A549 (cell line): ENCODE measurements around the gene PPP4R2. TPM values are rescaled to one million over a fixed set of nuclear protein-coding genes. Genes with fewer than 3 reads are reported as not detected.
"Not testable (repeated sequence)": the region's sequence is repeated elsewhere in the genome, so short reads cannot be mapped to it uniquely, and the experiment has no call there.

ENCODE experiments used
- ATAC-seq, 2 experiments: fragments of 200-7000 bp in 1 of 2; fragments of >200 bp in 1 of 2; cut with Nextera tagmentation in 1 of 2; cut with Tn5 transposase in 1 of 2; 3 replicates each; pipeline versions ENCODE4 v1.8.0 to v1.9.1; 2018 to 2020; ENCODE audit warnings: mild to moderate bottlenecking in 1 of 2, moderate library complexity in 1 of 2
- CTCF ChIA-PET: fragments of 300-600 bp; sonication (Branson Sonifier 250); formaldehyde crosslinking; extraction: SDS; loops from one replicate; lab custom pipeline; 2021; ENCODE audit warnings: antibody characterized with exemption, inconsistent platforms; lab: Yijun Ruan, JAX
- POLR2A ChIA-PET: fragments of 350-600 bp; formaldehyde crosslinking; extraction: SDS; loops from one replicate; lab custom pipeline; 2021; ENCODE audit warnings: antibody characterized with exemption, inconsistent platforms; lab: Yijun Ruan, JAX
- DNase-seq, 2 experiments: peaks; one replicate each; pipeline versions ENCODE4 v3.0.0 to v3.0.0-alpha.2; 2011 to 2016; ENCODE audit warnings: low read depth in 1 of 2, low spot score in 1 of 2
- FAIRE-seq: peaks from 2 replicates; lab custom pipeline; 2011; peaks lifted over from hg19 to GRCh38; lab: Jason Lieb, UNC
- H3K27ac ChIP-seq, 2 experiments: fragments of >200 bp; sonication (Bioruptor Twin); formaldehyde crosslinking; 3 replicates each; pipeline ENCODE4 v1.5.1; 2016 to 2017
- H3K4me1 ChIP-seq: fragments of >200 bp; sonication (Bioruptor Twin); formaldehyde crosslinking; 3 replicates; pipeline ENCODE4 v1.6.1; 2016
- H3K4me2 ChIP-seq: fragments of >200 bp; sonication (Bioruptor Twin); formaldehyde crosslinking; 3 replicates; pipeline ENCODE4 v1.6.1; 2016
- H3K4me3 ChIP-seq: fragments of >200 bp; sonication (Bioruptor Twin); formaldehyde crosslinking; 3 replicates; pipeline ENCODE4 v1.5.1; 2016
- H3K9me3 ChIP-seq: fragments of >200 bp; sonication (Bioruptor Twin); formaldehyde crosslinking; 3 replicates; pipeline ENCODE4 v1.6.1; 2016
- BCL3 ChIP-seq: fragments of >200 bp; sonication (Bioruptor Twin); formaldehyde crosslinking; IDR thresholded peaks from 3 replicates; pipeline ENCODE4 v1.6.1; 2016
- BHLHE40 ChIP-seq: IDR thresholded peaks from 2 replicates; pipeline ENCODE4 v1.6.1; 2012; ENCODE audit warnings: low read depth, low read length, inconsistent platforms
- CEBPB ChIP-seq, 2 experiments: fragments of >200 bp in 1 of 2; sonication (Bioruptor Twin) in 1 of 2; formaldehyde crosslinking in 1 of 2; IDR thresholded peaks; 2 replicates each; pipeline ENCODE4 v1.6.1; 2012 to 2016
- CTCF ChIP-seq: fragments of >200 bp; sonication (Bioruptor Twin); formaldehyde crosslinking; IDR thresholded peaks from 3 replicates; pipeline ENCODE4 v1.5.1; 2016
- EHMT2 ChIP-seq: fragments of 200-600 bp; sonication (generic); IDR thresholded peaks from 2 replicates; pipeline ENCODE4 v1.6.1; 2016; ENCODE audit warnings: antibody characterized with exemption, low read depth, mild to moderate bottlenecking, moderate library complexity
- EP300 ChIP-seq, 2 experiments: fragments of >200 bp; sonication (Bioruptor Twin); formaldehyde crosslinking; IDR thresholded peaks; 2 replicates in 1 of 2; 3 replicates in 1 of 2; pipeline ENCODE4 v1.6.1; 2016 to 2017
- ESRRA ChIP-seq: fragments of 150-350 bp; IDR thresholded peaks from 2 replicates; pipeline ENCODE4 v1.6.1; 2014; ENCODE audit warnings: mild to moderate bottlenecking, low read length, borderline replicate concordance
- FOSB ChIP-seq: fragments of 250-450 bp; sonication (Bioruptor Pico); IDR thresholded peaks from 2 replicates; pipeline ENCODE4 v1.5.0; 2020; ENCODE audit warnings: mild to moderate bottlenecking, moderate library complexity
- FOSL2 ChIP-seq, 2 experiments: fragments of 450-650 bp in 1 of 2; fragments of >200 bp in 1 of 2; sonication (Bioruptor Twin) in 1 of 2; formaldehyde crosslinking; IDR thresholded peaks; 2 replicates each; pipeline versions ENCODE4 v1.5.0 to v1.6.1; 2016 to 2020; ENCODE audit warnings: mild to moderate bottlenecking in 1 of 2, moderate library complexity in 1 of 2
- GATA3 ChIP-seq: IDR thresholded peaks from 2 replicates; pipeline ENCODE4 v1.6.1; 2012; ENCODE audit warnings: borderline replicate concordance
- HDAC2 ChIP-seq: fragments of 200-600 bp; sonication (generic); IDR thresholded peaks from 2 replicates; pipeline ENCODE4 v1.6.1; 2016
- HEYL ChIP-seq: fragments of 250-450 bp; sonication (Bioruptor Pico); IDR thresholded peaks from 2 replicates; pipeline ENCODE4 v1.8.0; 2021; ENCODE audit warnings: mild to moderate bottlenecking, moderate library complexity
- HOXA7 ChIP-seq: fragments of 250-450 bp; sonication (Bioruptor Pico); IDR thresholded peaks from 2 replicates; pipeline ENCODE4 v1.5.0; 2020; ENCODE audit warnings: mild to moderate bottlenecking, moderate library complexity
- JUN ChIP-seq, 2 experiments: fragments of >200 bp; sonication (Bioruptor Twin); formaldehyde crosslinking; IDR thresholded peaks; 2 replicates in 1 of 2; 3 replicates in 1 of 2; pipeline ENCODE4 v1.6.1; 2016 to 2017
- MYC ChIP-seq: IDR thresholded peaks from 2 replicates; pipeline ENCODE4 v1.6.1; 2012; ENCODE audit warnings: mild to moderate bottlenecking, inconsistent platforms, low read length, improper control_type of control experiment, borderline replicate concordance
- NFE2L2 ChIP-seq: fragments of 150-350 bp; conservative IDR thresholded peaks from 2 replicates; pipeline ENCODE4 v1.6.1; 2014; ENCODE audit warnings: low read length
- PHF8 ChIP-seq: fragments of 200-600 bp; sonication (generic); IDR thresholded peaks from 2 replicates; pipeline ENCODE4 v1.6.1; 2016; ENCODE audit warnings: low read depth, mild to moderate bottlenecking, antibody characterized with exemption, moderate library complexity, borderline replicate concordance
- RAD21 ChIP-seq, 2 experiments: fragments of >200 bp in 1 of 2; sonication (Bioruptor Twin) in 1 of 2; formaldehyde crosslinking in 1 of 2; IDR thresholded peaks in 1 of 2; conservative IDR thresholded peaks in 1 of 2; 2 replicates in 1 of 2; 3 replicates in 1 of 2; pipeline ENCODE4 v1.6.1; 2012 to 2018; ENCODE audit warnings: inconsistent platforms in 1 of 2
- RCOR1 ChIP-seq: fragments of 150-350 bp; IDR thresholded peaks from 2 replicates; pipeline ENCODE4 v1.6.1; 2014; ENCODE audit warnings: antibody characterized with exemption, low read length, low read depth
- RNF2 ChIP-seq: fragments of 200-600 bp; sonication (generic); IDR thresholded peaks from 2 replicates; pipeline ENCODE4 v1.6.1; 2016; ENCODE audit warnings: low read depth, mild to moderate bottlenecking, antibody characterized with exemption, moderate library complexity, borderline replicate concordance
- SMC3 ChIP-seq: fragments of >200 bp; sonication (Bioruptor Twin); formaldehyde crosslinking; IDR thresholded peaks from 3 replicates; pipeline ENCODE4 v1.6.1; 2018; ENCODE audit warnings: inconsistent platforms
- SREBF2 ChIP-seq: fragments of 450-650 bp; IDR thresholded peaks from 2 replicates; pipeline ENCODE4 v1.6.1; 2014; ENCODE audit warnings: mild to moderate bottlenecking, moderate library complexity
- ZSCAN20 ChIP-seq: fragments of 250-450 bp; sonication (Bioruptor Pico); IDR thresholded peaks from 2 replicates; pipeline ENCODE4 v1.8.0; 2022; ENCODE audit warnings: mild to moderate bottlenecking, moderate library complexity
- WGBS: methylation state at CpG from one replicate; pipeline ENCODE4 v1.1.6; 2017; ENCODE audit errors: missing lambda C conversion rate; 5-methylcytosine and 5-hydroxymethylcytosine counted together
- polyA plus RNA-seq, 4 experiments: library from polyadenylated mRNA; depleted of rRNA in 3 of 4; stranded (reverse); fragments of >200 nt; fragmentation: RNase III in 1 of 4; extraction: RNeasy Plus Mini Kit Qiagen cat#74134 plus additional on column Dnase treatment in 1 of 4; gene quantifications; 2 replicates in 3 of 4; 3 replicates in 1 of 4; pipeline ENCODE4 v1.2.3, GENCODE V29; 2011 to 2017
- TF ChIP-seq, protein P1 (sequence below): IDR thresholded peaks from 2 replicates; pipeline ENCODE4 v1.6.1; 2012

Gene PPP4R2
- polyA plus RNA-seq, 2 of the 4 experiments (the other 2 are of a cell fraction) = 39.3 to 68.4 TPM

- Histone ChIP-seq H3K9me3 (no peaks in the 10 kb centered on the region), H3K4me1 (peaks cover 30% of the 10 kb centered on the region), H3K4me3 (peak overlapping the region; percentile 76), H3K4me2 (peak overlapping the region; percentile 82)
- ChIA-PET POLR2A (interaction anchor here (0.5 to 2.2 kb wide), 10 partner anchors 11 to 146 kb away, joined by 3 to 14 read pairs (median 5); no protein-coding TSS in a partner anchor), CTCF (interaction anchor here (0.6 to 2.7 kb wide), 11 partner anchors 13 to 1121 kb away, joined by 3 to 14 read pairs (median 3); no protein-coding TSS in a partner anchor)
- WGBS = 1% methylated on average over 16 of the region's 16 CpGs
- FAIRE-seq = no peak
- TF ChIP-seq SMC3 (peak; percentile 28; the same call in 1 of the 3 replicates), CTCF (peak; percentile 55), FOSB (no peak), RAD21 (conservative IDR thresholded peaks at IDR 0.05 in 1 of 2, IDR thresholded peaks at IDR 0.05 in 1 of 2) (peak; percentile 38 to 41; a peak in 4 of 5 replicates), HOXA7 (CRISPR knock-in tag) (no peak), BHLHE40 (no peak), NFE2L2 (no peak), GATA3 (no peak)
- TF ChIP-seq, protein P1, sequence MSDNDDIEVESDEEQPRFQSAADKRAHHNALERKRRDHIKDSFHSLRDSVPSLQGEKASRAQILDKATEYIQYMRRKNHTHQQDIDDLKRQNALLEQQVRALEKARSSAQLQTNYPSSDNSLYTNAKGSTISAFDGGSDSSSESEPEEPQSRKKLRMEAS = no peak
- TF ChIP-seq, all 56 proteins: peak for 3
- H3K27ac ChIP-seq = peak overlapping the region; percentile 94 to 97
- ATAC-seq (peak; percentile 66 to 70), DNase-seq (peak; percentile 67 to 72)
Measured at GRCh38 chr3:72997421-72997961, 880 bp downstream of the PPP4R2 start.

- Histone ChIP-seq H3K9me3 (no peaks in the 10 kb centered on the region), H3K27ac (no peak overlapping the region), H3K4me1 (peaks cover 30% of the 10 kb centered on the region), H3K4me3 (peak overlapping the region; percentile 76), H3K4me2 (peak overlapping the region; percentile 82)
- TF ChIP-seq HEYL (no peak), RNF2 (no peak), EHMT2 (no peak), EP300 (IDR thresholded peaks at IDR 0.05) (no peak), ESRRA (no peak), SMC3 (no peak), RCOR1 (no peak), JUN (IDR thresholded peaks at IDR 0.05) (no peak), CEBPB (IDR thresholded peaks at IDR 0.05) (no peak), HDAC2 (no peak), FOSL2 (IDR thresholded peaks at IDR 0.05) (no peak), FOSL2 (CRISPR knock-in tag; IDR thresholded peaks at IDR 0.05) (no peak), BCL3 (no peak), NFE2L2 (no peak)
- FAIRE-seq (no peak), ATAC-seq (no peak), DNase-seq (no peak)
- POLR2A ChIA-PET = no interaction called here
- CTCF ChIA-PET = interaction anchor here (0.6 to 2.7 kb wide), 8 partner anchors 11 to 124 kb away, joined by 3 to 14 read pairs (median 3); no protein-coding TSS in a partner anchor
- 45% methylated on average over 4 of the region's 4 CpGs for WGBS
Measured at GRCh38 chr3:72998466-72998865, 1.9 kb downstream of the PPP4R2 start.

DNA sequence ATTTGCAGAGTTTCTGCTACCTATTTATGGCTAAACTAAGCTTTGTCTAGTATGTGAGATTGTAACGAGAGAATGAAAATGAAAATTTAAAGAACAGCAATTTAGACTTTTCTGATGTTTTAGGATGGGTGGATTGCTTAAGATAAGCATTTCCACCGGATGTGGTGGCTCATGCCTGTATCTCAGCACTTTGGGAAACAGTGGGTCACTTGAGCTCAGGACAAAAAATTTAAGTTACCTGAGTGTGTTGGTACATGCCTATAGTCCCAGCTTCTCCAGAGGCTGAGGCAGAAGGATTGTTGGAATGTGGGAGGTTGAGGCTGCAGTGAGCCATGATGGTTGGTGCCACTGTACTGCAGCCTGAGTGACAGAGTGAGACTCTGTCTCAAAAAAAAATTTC lies 3.3 kb downstream of the PPP4R2 start:
- no peak for FAIRE-seq
- Histone ChIP-seq H3K4me2 (peak overlapping the region; percentile 82), H3K4me1 (peaks cover 30% of the 10 kb centered on the region), H3K4me3 (no peak overlapping the region), H3K27ac (no peak overlapping the region), H3K9me3 (no peaks in the 10 kb centered on the region)
- POLR2A ChIA-PET = no interaction called here
- no peak for DNase-seq
- ATAC-seq = no peak
- TF ChIP-seq ZSCAN20 (CRISPR knock-in tag) (no peak), MYC (no peak), RCOR1 (no peak), PHF8 (no peak), FOSB (no peak), BHLHE40 (no peak), SREBF2 (no peak)
- WGBS = 85% methylated on average over 2 of the region's 2 CpGs
- CTCF ChIA-PET = interaction anchor here (1.1 to 2.4 kb wide), 3 partner anchors 17 to 149 kb away, joined by 3 to 6 read pairs (median 3); no protein-coding TSS in a partner anchor

GRCh38 chr3:73003050-73003449 lies 6.4 kb downstream of the PPP4R2 start:
- H3K4me1 ChIP-seq = peaks cover 23% of the 10 kb centered on the region
- 88% methylated on average over 8 of the region's 8 CpGs for WGBS
- H3K9me3 ChIP-seq, CTCF ChIA-PET, H3K27ac ChIP-seq, FAIRE-seq, POLR2A ChIA-PET, DNase-seq, ATAC-seq, H3K4me2 ChIP-seq, H3K4me3 ChIP-seq: not testable (repeated sequence)
